K562 (cell line): Measurements from ENCODE around the gene FBXO44.

Experiments
- HNRNPUL1 ChIP-seq: fragments of 200-400 bp; formaldehyde crosslinking; IDR thresholded peaks from 2 replicates; pipeline ENCODE4 v1.6.1; 2017; ENCODE audit warnings: low read length
- JUND ChIP-seq, 2 experiments: IDR thresholded peaks; 2 replicates in 1 of 2; 3 replicates in 1 of 2; pipeline ENCODE4 v1.6.1; 2011; ENCODE audit warnings: borderline replicate concordance in 2 of 2, low read depth in 2 of 2, low read length in 2 of 2, improper control_type of control experiment in 1 of 2, missing biosample characterization in 1 of 2, missing genetic modification characterization in 1 of 2, missing genetic modification reagents in 1 of 2
- MED1 ChIP-seq: sonication (generic); formaldehyde crosslinking; IDR thresholded peaks from 2 replicates; pipeline ENCODE4 v1.8.1; 2023; ENCODE audit warnings: missing genetic modification reagents, borderline replicate concordance
- PCBP1 ChIP-seq: fragments of 200-400 bp; formaldehyde crosslinking; IDR thresholded peaks from 2 replicates; pipeline ENCODE4 v1.6.1; 2018; ENCODE audit warnings: mild to moderate bottlenecking, low read depth, low read length; ENCODE audit not compliant: poor library complexity, severe bottlenecking
- PCBP2 ChIP-seq: fragments of 200-400 bp; formaldehyde crosslinking; IDR thresholded peaks from 2 replicates; pipeline ENCODE4 v1.6.1; 2018; ENCODE audit warnings: low read length, low read depth, mild to moderate bottlenecking, moderate library complexity; ENCODE audit not compliant: poor library complexity, severe bottlenecking
- POLR2A ChIP-seq: fragments of 450-650 bp; conservative IDR thresholded peaks from 2 replicates; pipeline ENCODE4 v1.6.1; 2016
- POLR2AphosphoS5 ChIP-seq: IDR thresholded peaks from 2 replicates; pipeline ENCODE4 v1.6.1; 2011; ENCODE audit warnings: mild to moderate bottlenecking, low read depth, low read length, moderate library complexity; ENCODE audit not compliant: control insufficient read depth, insufficient read depth
- SIRT6 ChIP-seq: IDR thresholded peaks from one replicate; pipeline ENCODE4 v1.6.1; 2012; ENCODE audit warnings: low read depth, mild to moderate bottlenecking, control low read depth, inconsistent platforms, low read length, moderate library complexity
- TF ChIP-seq, protein P1 (sequence below): sonication (generic); formaldehyde crosslinking; IDR thresholded peaks from 2 replicates; pipeline ENCODE4 v1.8.0; 2022; ENCODE audit warnings: missing genetic modification reagents, mild to moderate bottlenecking, borderline replicate concordance

DNA sequence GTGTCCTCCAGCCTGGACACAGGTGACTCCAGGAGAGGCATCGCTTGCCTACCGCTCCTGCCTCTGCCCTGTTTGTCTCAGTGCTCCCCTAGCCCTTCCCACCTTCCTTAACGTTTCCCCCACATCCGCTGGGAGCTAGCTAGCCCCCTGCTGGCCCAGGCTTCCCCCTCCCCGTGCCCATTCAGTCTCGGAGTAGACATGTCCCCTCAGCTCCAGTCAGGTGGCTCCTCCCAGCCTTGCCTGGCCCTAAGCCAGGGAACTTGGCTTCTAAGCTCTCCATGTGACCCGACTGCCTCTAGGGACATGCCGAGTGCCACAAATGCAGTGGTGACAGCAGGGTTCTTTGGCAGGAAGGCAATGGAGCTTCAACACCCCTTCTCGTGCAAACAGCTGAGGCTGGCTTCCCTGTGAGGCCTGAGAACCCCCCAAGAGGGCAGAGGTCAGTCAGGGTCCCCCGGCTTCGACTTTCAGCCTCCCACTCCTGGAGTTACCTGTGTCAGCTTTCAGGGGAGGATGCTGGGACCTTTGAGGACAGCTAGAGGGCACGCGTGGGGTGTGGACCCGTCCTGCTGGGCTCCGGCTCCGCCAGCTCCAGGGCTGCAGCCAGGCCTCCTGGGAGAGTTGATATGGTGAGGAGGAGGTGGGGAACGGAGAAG, 53.1 kb downstream of the FBXO44 start:
- TF ChIP-seq HNRNPUL1 (no peak), SIRT6 (no peak), POLR2A (no peak), PCBP2 (no peak), POLR2AphosphoS5 (no peak), PCBP1 (no peak), JUND (IDR thresholded peaks at IDR 0.05; ENCODE audit: borderline replicate concordance, low read depth, low read length) (no peak), JUND (tag; IDR thresholded peaks at IDR 0.05; ENCODE audit: borderline replicate concordance, low read depth, low read length) (no peak; the same call in 2 of the 3 replicates), MED1 (CRISPR knock-in tag) (no peak)
- TF ChIP-seq, protein P1, sequence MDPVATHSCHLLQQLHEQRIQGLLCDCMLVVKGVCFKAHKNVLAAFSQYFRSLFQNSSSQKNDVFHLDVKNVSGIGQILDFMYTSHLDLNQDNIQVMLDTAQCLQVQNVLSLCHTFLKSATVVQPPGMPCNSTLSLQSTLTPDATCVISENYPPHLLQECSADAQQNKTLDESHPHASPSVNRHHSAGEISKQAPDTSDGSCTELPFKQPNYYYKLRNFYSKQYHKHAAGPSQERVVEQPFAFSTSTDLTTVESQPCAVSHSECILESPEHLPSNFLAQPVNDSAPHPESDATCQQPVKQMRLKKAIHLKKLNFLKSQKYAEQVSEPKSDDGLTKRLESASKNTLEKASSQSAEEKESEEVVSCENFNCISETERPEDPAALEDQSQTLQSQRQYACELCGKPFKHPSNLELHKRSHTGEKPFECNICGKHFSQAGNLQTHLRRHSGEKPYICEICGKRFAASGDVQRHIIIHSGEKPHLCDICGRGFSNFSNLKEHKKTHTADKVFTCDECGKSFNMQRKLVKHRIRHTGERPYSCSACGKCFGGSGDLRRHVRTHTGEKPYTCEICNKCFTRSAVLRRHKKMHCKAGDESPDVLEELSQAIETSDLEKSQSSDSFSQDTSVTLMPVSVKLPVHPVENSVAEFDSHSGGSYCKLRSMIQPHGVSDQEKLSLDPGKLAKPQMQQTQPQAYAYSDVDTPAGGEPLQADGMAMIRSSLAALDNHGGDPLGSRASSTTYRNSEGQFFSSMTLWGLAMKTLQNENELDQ (CRISPR knock-in tag), result no peak
